ENCODE measurements around the gene VARS1.

VARS1 gene

GRCh38 chr6:31761343-31761742, 34.2 kb downstream of the VARS1 start:
- no peak for TF ChIP-seq CTCF (IDR thresholded peaks at IDR 0.05; ENCODE audit: extremely low read depth, missing control alignments)
- DNase-seq (ENCODE audit: low spot score) = no peak

GRCh38 chr6:31760790-31761189, 34.8 kb downstream of the VARS1 start:
- DNase-seq (ENCODE audit: low spot score) = no peak
- no peak for TF ChIP-seq CTCF (IDR thresholded peaks at IDR 0.05; ENCODE audit: extremely low read depth, missing control alignments)

DNA sequence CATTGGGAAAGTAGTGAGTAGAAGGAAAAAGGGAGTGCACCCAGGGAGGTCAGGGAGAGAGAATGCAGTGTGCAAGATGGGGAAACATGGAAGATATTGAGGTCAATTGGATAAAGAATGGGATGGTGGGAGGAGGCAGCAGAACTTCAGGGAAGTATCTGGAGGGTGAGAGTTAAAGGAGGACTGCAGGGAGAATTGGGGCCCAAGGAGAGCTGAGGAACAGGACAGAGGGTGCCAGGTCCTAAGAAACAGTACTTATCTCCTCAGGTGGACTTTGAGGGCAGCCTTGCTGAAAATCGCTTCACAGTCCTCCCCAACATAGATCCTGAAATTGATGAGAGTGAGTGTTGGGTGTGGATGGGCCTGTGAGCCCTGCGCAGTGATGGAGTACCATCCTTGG, 37.3 kb downstream of the VARS1 start:
- DNase-seq (ENCODE audit: low spot score) = no peak
- TF ChIP-seq CTCF (IDR thresholded peaks at IDR 0.05; ENCODE audit: extremely low read depth, missing control alignments) = no peak

GRCh38 chr6:31752739-31753319, 42.7 kb downstream of the VARS1 start:
- no peak for DNase-seq (ENCODE audit: low spot score)
- TF ChIP-seq CTCF (IDR thresholded peaks at IDR 0.05; ENCODE audit: extremely low read depth, missing control alignments) = no peak

DNA sequence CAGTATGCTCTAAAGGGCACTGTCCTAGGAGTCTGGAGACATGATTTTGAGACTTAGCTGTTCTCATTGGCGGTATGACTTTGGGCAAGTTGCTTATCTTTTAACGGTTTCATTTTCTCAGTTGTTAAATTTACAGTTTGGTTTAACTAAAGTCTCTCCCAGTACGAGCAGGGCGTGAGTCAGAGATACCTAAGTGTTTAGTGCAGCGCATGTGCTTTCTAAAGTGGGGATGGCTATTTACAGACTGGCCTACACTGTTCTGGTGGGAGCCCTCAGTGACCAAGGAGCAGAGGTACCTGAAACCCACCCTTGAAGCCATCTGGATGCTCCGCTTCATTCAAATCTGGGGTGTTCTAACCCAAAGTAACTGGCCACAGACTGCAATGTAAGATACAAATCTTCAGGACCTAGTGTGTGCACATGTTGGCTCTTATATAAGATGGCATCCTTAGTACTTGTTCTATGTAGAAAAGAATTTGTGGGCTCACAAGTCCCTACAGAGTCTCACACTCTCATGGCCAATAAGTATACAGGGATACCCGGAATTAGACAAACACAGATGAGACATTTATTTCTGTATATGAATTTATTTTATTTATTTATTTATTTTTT, 45.0 kb downstream of the VARS1 start:
- DNase-seq (ENCODE audit: low spot score) = no peak
- no peak for TF ChIP-seq CTCF (IDR thresholded peaks at IDR 0.05; ENCODE audit: extremely low read depth, missing control alignments)

DNA sequence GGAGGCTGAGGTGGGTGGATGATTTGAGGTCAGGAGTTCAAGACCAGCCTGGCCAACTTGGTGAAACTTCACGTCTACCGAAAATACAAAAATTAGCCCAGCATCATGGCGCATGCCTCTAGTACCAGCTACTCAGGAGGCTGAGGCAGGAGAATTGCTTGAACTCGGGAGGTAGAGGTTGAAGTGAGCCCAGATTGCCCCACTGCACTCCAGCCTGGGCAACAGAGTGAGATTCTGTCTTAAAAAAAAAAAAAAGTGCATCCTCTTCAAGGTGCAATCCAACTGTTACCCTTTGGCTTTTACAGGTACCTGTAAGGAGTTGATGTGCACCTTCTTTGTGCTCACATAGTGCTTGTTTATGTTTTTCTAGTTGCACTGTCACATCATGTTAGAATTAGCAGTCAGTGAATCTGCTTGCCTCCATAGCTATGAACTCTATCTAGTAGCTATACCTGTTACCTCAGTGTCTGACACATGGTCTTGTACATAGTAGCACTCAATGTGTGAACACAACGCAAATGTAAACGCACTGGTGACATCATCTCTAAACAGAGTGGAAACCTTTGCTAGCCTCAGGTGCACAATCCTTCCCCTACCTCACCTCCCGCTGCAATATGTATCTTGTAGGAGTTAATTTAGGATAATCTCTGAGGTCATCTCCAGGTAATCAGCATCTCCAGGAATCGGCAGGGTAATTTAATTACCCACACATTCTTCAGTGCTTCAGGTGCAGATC, 46.1 kb downstream of the VARS1 start:
- DNase-seq (ENCODE audit: low spot score) = no peak
- no peak for TF ChIP-seq CTCF (IDR thresholded peaks at IDR 0.05; ENCODE audit: extremely low read depth, missing control alignments)

Data from GM20000 (cell line).